Measurements from ENCODE around the gene ALDH1L1.

GRCh38 chr3:126197854-126198584 is 17.6 kb upstream of the ALDH1L1 start:
- TF ChIP-seq TAF1 (IDR thresholded peaks at IDR 0.05; ENCODE audit: borderline replicate concordance, low read depth, low read length): no peak
- TF ChIP-seq POLR2A (IDR thresholded peaks at IDR 0.05; ENCODE audit: low read depth, low read length): no peak
- no peak for TF ChIP-seq POLR2AphosphoS5 (IDR thresholded peaks at IDR 0.05; ENCODE audit: low read depth, low read length)
